ENCODE results near the gene ITGA4. TPM values are rescaled to one million over a fixed set of nuclear protein-coding genes. Genes with fewer than 3 reads are reported as not detected.

The ITGA4 gene
- total RNA-seq, 3 donors from 2014 or later: 6.7 to 12.5 (median 11.7) TPM

DNA sequence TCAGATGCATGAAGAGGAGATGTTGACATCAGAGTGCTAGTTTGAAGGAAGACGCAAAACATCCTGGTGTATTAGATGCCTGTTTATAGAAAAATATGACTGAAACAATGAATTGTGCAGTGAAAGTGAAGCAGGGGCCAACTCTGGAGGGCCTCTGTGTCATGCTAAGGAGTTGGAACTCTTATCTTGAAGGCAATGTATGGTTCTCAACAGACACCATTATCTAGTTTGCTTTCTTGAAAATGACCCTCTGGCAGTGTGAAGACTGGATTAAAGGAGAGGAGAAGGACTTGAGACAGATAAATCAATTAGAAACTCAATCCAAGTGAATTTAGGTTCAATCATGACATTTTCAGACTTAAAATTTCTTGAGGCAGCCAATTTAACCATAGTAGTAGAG lies 63.1 kb downstream of the ITGA4 start:
- intact Hi-C loops (cut with DNase I; ENCODE audit: low total_unique reads): no loop called here
- H3K4me3 ChIP-seq: no peak overlapping the region
- DNase-seq (ENCODE audit: low spot score in 2 of 2): no peak
- H3K27me3 ChIP-seq: no peaks in the 10 kb centered on the region
- peaks cover 0 to 4% of the 10 kb centered on the region in 2 donors for H3K4me1 ChIP-seq
- H3K27ac ChIP-seq: no peak overlapping the region
- H3K36me3 ChIP-seq: no peaks in the 10 kb centered on the region
- TF ChIP-seq, protein P1, sequence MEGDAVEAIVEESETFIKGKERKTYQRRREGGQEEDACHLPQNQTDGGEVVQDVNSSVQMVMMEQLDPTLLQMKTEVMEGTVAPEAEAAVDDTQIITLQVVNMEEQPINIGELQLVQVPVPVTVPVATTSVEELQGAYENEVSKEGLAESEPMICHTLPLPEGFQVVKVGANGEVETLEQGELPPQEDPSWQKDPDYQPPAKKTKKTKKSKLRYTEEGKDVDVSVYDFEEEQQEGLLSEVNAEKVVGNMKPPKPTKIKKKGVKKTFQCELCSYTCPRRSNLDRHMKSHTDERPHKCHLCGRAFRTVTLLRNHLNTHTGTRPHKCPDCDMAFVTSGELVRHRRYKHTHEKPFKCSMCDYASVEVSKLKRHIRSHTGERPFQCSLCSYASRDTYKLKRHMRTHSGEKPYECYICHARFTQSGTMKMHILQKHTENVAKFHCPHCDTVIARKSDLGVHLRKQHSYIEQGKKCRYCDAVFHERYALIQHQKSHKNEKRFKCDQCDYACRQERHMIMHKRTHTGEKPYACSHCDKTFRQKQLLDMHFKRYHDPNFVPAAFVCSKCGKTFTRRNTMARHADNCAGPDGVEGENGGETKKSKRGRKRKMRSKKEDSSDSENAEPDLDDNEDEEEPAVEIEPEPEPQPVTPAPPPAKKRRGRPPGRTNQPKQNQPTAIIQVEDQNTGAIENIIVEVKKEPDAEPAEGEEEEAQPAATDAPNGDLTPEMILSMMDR (IDR thresholded peaks at IDR 0.05): no peak
- TF ChIP-seq POLR2AphosphoS5 (IDR thresholded peaks at IDR 0.05): no peak
- TF ChIP-seq POLR2A (IDR thresholded peaks at IDR 0.05): no peak
- H3K9me3 ChIP-seq: no peaks in the 10 kb centered on the region

DNA sequence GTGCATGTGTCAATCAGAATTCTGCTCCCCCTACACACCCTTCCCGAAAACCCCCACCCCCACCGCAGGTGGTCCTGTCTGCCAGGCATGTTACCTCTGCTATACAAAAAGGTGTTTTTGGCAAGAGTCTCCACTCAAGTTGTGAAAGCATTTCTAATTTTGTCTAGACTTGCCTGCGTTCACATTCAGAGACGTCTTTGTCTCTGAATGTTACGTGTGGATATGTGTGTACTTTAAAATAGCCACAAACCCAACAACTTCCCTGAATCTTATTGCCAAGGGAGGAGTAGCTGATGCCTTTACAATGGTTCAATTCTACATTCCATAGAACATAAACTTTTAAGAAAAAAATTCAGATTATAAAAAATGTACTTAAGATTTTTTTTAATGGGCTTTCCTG lies 66.6 kb downstream of the ITGA4 start:
- H3K9me3 ChIP-seq: no peaks in the 10 kb centered on the region
- H3K4me3 ChIP-seq: peak overlapping the region in 1 of 3 donors; percentile 25
- TF ChIP-seq POLR2AphosphoS5 (IDR thresholded peaks at IDR 0.05): no peak
- TF ChIP-seq POLR2A (IDR thresholded peaks at IDR 0.05): no peak
- TF ChIP-seq, protein P1 (IDR thresholded peaks at IDR 0.05): no peak
- no peaks in the 10 kb centered on the region for H3K27me3 ChIP-seq
- H3K36me3 ChIP-seq: no peaks in the 10 kb centered on the region
- H3K27ac ChIP-seq: no peak overlapping the region
- no peaks in the 10 kb centered on the region for H3K4me1 ChIP-seq
- peak in 1 of 2 donors; percentile 20 for DNase-seq (ENCODE audit: low spot score in 2 of 2)
- intact Hi-C loops (cut with DNase I; ENCODE audit: low total_unique reads): no loop called here

DNA sequence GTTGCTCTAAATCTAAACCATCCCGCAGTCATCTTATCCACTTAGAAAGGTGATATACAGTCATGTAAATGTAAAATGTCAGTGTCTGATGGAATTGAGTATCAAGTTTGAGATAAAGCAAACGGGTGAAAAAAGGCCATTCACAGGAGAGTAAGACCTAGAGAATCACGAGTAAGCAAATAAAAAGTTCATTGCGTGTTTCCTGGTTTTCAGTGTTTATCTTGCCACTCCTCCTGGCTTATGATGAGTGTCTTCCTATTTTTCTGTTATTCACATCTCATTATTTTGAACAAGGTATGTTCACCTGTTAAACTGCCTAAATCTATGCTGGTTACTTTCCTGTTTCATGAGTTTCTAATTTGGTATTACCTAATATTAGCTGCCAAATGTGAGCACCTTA lies 68.8 kb downstream of the ITGA4 start:
- intact Hi-C loops (cut with DNase I; ENCODE audit: low total_unique reads): no loop called here
- H3K36me3 ChIP-seq: no peaks in the 10 kb centered on the region
- H3K4me3 ChIP-seq: no peak overlapping the region
- DNase-seq (ENCODE audit: low spot score in 2 of 2): no peak
- TF ChIP-seq POLR2A (IDR thresholded peaks at IDR 0.05) (no peak), POLR2AphosphoS5 (IDR thresholded peaks at IDR 0.05) (no peak)
- TF ChIP-seq, protein P1 (IDR thresholded peaks at IDR 0.05): no peak
- no peaks in the 10 kb centered on the region for H3K27me3 ChIP-seq
- no peaks in the 10 kb centered on the region for H3K4me1 ChIP-seq
- H3K27ac ChIP-seq: no peak overlapping the region
- H3K9me3 ChIP-seq: no peaks in the 10 kb centered on the region

DNA sequence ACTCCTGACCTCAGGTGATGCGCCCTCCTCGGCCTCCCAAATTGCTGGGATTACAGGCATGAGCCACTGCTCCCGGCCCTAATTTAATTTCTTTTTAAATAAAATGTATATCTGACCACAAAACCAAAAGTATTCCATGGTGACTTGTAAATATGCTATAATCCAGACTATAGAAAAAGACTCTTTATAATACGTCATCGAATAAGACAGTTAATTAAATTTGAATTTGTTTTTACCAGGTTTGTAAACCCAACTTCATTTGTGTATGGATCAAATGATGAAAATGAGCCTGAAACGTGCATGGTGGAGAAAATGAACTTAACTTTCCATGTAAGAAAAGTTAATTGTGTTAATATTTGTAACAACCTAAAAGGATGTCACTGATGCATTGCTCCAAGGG lies 69.9 kb downstream of the ITGA4 start:
- intact Hi-C loops (cut with DNase I; ENCODE audit: low total_unique reads): no loop called here
- TF ChIP-seq POLR2A (IDR thresholded peaks at IDR 0.05) (no peak), POLR2AphosphoS5 (IDR thresholded peaks at IDR 0.05) (no peak)
- TF ChIP-seq, protein P1 (IDR thresholded peaks at IDR 0.05): no peak
- Histone ChIP-seq H3K4me3 (no peak overlapping the region), H3K27me3 (no peaks in the 10 kb centered on the region), H3K9me3 (no peaks in the 10 kb centered on the region), H3K36me3 (no peaks in the 10 kb centered on the region), H3K27ac (no peak overlapping the region), H3K4me1 (no peaks in the 10 kb centered on the region)
- DNase-seq (ENCODE audit: low spot score in 2 of 2): no peak

DNA sequence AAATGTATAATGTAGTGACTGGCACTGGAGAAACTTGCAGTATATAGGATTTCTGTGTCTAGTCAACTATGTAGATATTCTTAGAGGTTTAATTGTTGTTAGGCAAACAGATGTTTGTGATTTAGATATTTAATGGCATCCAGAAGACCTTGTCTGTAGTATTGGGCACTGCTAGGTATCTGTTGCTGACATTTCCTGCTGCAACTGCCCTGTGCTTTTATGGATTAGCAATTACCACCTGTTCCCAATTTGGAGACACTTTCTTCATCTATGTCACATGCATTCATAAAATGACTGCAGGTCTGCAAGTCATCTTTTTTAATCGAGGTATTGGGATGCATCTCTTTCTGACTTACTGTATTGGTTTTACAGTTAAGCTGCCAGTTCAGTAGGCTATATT lies 71.3 kb downstream of the ITGA4 start:
- TF ChIP-seq, protein P1 (IDR thresholded peaks at IDR 0.05): no peak
- TF ChIP-seq POLR2A (IDR thresholded peaks at IDR 0.05) (no peak), POLR2AphosphoS5 (IDR thresholded peaks at IDR 0.05) (no peak)
- H3K36me3 ChIP-seq: no peaks in the 10 kb centered on the region
- intact Hi-C loops (cut with DNase I; ENCODE audit: low total_unique reads): no loop called here

More for the DNA sequence above, 71.3 kb downstream of the ITGA4 start:
- H3K27ac ChIP-seq: no peak overlapping the region
- DNase-seq (ENCODE audit: low spot score in 2 of 2): no peak
- no peak overlapping the region for H3K4me3 ChIP-seq
- H3K27me3 ChIP-seq: no peaks in the 10 kb centered on the region
- no peaks in the 10 kb centered on the region for H3K9me3 ChIP-seq
- no peaks in the 10 kb centered on the region for H3K4me1 ChIP-seq

Data from breast epithelium (tissue), 4 donors.